ENCODE data around the gene CD48. TPM values are rescaled to one million over a fixed set of nuclear protein-coding genes. Genes with fewer than 3 reads are reported as not detected.

CD48 gene
- total RNA-seq, 1 experiment from 2014 or later: not detected

DNA sequence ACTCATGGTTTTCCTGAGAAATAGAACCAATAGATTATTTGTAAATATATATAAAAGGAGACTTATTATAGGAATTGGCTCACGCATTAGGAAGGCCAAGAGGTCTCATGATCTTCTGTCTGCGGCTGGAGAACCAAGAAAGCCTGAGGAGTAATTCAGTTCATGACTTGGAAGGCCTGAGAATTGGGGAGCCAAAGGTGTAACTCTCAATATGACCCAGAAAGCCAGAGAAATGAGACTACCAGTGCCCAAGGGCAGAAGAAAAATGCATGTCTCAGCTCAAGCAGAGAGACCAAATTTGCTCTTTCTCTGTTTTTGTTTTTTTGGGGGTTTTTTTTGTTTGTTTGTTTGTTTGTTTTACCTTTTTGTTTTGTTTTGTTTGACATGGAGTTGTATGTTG, 46.9 kb upstream of the CD48 start:
- no TSS peak for BruUV-seq (replicated peaks)
- no peaks in the 10 kb centered on the region for H3K27me3 ChIP-seq (replicated peaks; ENCODE audit: insufficient read depth, low read depth, low read length, poor library complexity)
- H3K36me3 ChIP-seq (ENCODE audit: insufficient read depth, low read length, poor library complexity, severe bottlenecking): no peaks in the 10 kb centered on the region
- POLR2A ChIA-PET (ENCODE audit: low non-redundant PET): no interaction called here
- no peaks in the 10 kb centered on the region for H3K9me3 ChIP-seq (ENCODE audit: low read depth, low read length, poor library complexity, severe bottlenecking)
- no peak overlapping the region for H3K27ac ChIP-seq (ENCODE audit: low read depth, low read length, poor library complexity, severe bottlenecking)
- intact Hi-C loops (cut with micrococcal nuclease; ENCODE audit: unreplicated experiment): no loop called here
- no peak overlapping the region for H3K4me3 ChIP-seq (ENCODE audit: low read depth, low read length, poor library complexity, severe bottlenecking)
- no peak for DNase-seq (ENCODE audit: low spot score)
- CTCF ChIA-PET: no interaction called here
- no peak for TF ChIP-seq CTCF (conservative IDR thresholded peaks at IDR 0.05; ENCODE audit: low read depth, low read length)
- TF ChIP-seq EZH2 (IDR thresholded peaks at IDR 0.05; ENCODE audit: borderline replicate concordance, low read depth, low read length, poor library complexity, severe bottlenecking): no peak
- no peaks in the 10 kb centered on the region for H3K4me1 ChIP-seq (ENCODE audit: insufficient read depth, low read length, poor library complexity, severe bottlenecking)

- POLR2A ChIA-PET (ENCODE audit: low non-redundant PET): no interaction called here
- H3K9me3 ChIP-seq (ENCODE audit: low read depth, low read length, poor library complexity, severe bottlenecking): no peaks in the 10 kb centered on the region
- intact Hi-C loops (cut with micrococcal nuclease; ENCODE audit: unreplicated experiment): no loop called here
- no peak overlapping the region for H3K27ac ChIP-seq (ENCODE audit: low read depth, low read length, poor library complexity, severe bottlenecking)
- no peak overlapping the region for H3K4me3 ChIP-seq (ENCODE audit: low read depth, low read length, poor library complexity, severe bottlenecking)
- CTCF ChIA-PET: no interaction called here
- no peaks in the 10 kb centered on the region for H3K4me1 ChIP-seq (ENCODE audit: insufficient read depth, low read length, poor library complexity, severe bottlenecking)
- no peak for DNase-seq (ENCODE audit: low spot score)
- H3K36me3 ChIP-seq (ENCODE audit: insufficient read depth, low read length, poor library complexity, severe bottlenecking): no peaks in the 10 kb centered on the region
- TF ChIP-seq EZH2 (IDR thresholded peaks at IDR 0.05; ENCODE audit: borderline replicate concordance, low read depth, low read length, poor library complexity, severe bottlenecking) (no peak), CTCF (conservative IDR thresholded peaks at IDR 0.05; ENCODE audit: low read depth, low read length) (no peak)
- peaks cover 16% of the 10 kb centered on the region for H3K27me3 ChIP-seq (replicated peaks; ENCODE audit: insufficient read depth, low read depth, low read length, poor library complexity)
- no TSS peak for BruUV-seq (replicated peaks)
These were observed 45.2 kb upstream of the CD48 start for GRCh38 chr1:160756849-160757201.

DNA sequence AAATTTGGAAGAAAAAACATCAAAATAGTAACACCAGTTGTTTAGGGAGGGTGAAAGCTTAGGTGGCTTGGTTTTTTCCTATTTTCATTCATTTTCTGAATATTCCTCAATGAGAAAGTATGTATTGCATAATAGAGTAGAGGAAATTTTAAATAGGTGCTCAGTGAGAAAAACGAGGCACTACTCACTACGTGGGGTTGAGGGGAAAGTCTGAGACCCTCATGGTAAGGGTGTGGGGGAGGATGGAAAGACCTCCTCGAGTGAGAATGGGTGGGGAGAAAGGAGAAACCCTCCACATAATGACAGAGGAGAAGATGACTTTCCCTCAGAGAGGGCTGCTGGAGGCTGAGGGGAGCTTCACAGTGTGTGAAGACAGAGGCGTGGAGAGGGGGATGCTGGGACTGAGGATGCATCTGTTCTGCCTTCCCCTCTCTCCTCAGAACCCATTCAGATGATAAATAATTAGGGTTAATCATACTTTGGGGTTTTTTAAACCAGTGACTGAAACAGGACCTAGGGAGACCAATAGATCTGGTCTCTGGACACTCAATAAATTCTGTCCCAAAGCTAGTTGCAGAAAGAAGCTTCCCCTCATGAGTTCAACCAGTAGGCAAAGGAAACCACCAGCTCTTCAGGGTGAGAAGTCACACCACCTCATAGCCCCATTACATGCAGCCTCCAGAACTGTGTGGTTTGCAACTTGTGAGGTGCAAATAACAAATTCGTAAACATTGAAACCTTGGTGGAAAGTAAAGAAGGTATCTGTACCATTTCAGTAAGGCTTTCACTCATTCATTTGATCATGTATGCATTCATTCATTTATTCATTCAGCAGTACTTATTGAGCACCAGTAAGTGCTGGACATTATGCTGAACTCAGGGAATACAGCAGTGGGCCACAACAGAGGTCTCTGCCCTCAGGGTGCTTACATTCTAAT, 44.6 kb upstream of the CD48 start:
- intact Hi-C loops (cut with micrococcal nuclease; ENCODE audit: unreplicated experiment): no loop called here
- POLR2A ChIA-PET (ENCODE audit: low non-redundant PET): no interaction called here
- H3K27ac ChIP-seq (ENCODE audit: low read depth, low read length, poor library complexity, severe bottlenecking): no peak overlapping the region
- H3K4me3 ChIP-seq (ENCODE audit: low read depth, low read length, poor library complexity, severe bottlenecking): no peak overlapping the region
- no peaks in the 10 kb centered on the region for H3K36me3 ChIP-seq (ENCODE audit: insufficient read depth, low read length, poor library complexity, severe bottlenecking)
- H3K27me3 ChIP-seq (replicated peaks; ENCODE audit: insufficient read depth, low read depth, low read length, poor library complexity): peaks cover 20% of the 10 kb centered on the region
- H3K4me1 ChIP-seq (ENCODE audit: insufficient read depth, low read length, poor library complexity, severe bottlenecking): no peaks in the 10 kb centered on the region
- TF ChIP-seq EZH2 (IDR thresholded peaks at IDR 0.05; ENCODE audit: borderline replicate concordance, low read depth, low read length, poor library complexity, severe bottlenecking) (no peak), CTCF (conservative IDR thresholded peaks at IDR 0.05; ENCODE audit: low read depth, low read length) (no peak)
- CTCF ChIA-PET: interaction anchor here (0.6 kb wide), 1 partner anchor 485 kb away, joined by 7 read pairs; no protein-coding TSS in a partner anchor
- no TSS peak for BruUV-seq (replicated peaks)
- no peaks in the 10 kb centered on the region for H3K9me3 ChIP-seq (ENCODE audit: low read depth, low read length, poor library complexity, severe bottlenecking)
- DNase-seq (ENCODE audit: low spot score): no peak
